ENCODE measurements around the gene ST3GAL4.

The ST3GAL4 gene

GRCh38 chr11:126407101-126407521 is 51.6 kb downstream of the ST3GAL4 start:
- DNase-seq (ENCODE audit: extremely low read depth, low read depth) = no peak
- H3K4me3 ChIP-seq (replicated peaks; ENCODE audit: low read depth, low read length) = no peak overlapping the region
- TF ChIP-seq CTCF (IDR thresholded peaks at IDR 0.05; ENCODE audit: low read depth, low read length, missing control alignments) = no peak

GRCh38 chr11:126407682-126408288 is 52.3 kb downstream of the ST3GAL4 start:
- H3K4me3 ChIP-seq (replicated peaks; ENCODE audit: low read depth, low read length) = no peak overlapping the region
- no peak for TF ChIP-seq CTCF (IDR thresholded peaks at IDR 0.05; ENCODE audit: low read depth, low read length, missing control alignments)
- DNase-seq (ENCODE audit: extremely low read depth, low read depth) = no peak

- H3K4me3 ChIP-seq (replicated peaks; ENCODE audit: low read depth, low read length) = no peak overlapping the region
- DNase-seq (ENCODE audit: extremely low read depth, low read depth) = no peak
- no peak for TF ChIP-seq CTCF (IDR thresholded peaks at IDR 0.05; ENCODE audit: low read depth, low read length, missing control alignments)
Observed at GRCh38 chr11:126408496-126408895, 53.0 kb downstream of the ST3GAL4 start.

- no peak for DNase-seq (ENCODE audit: extremely low read depth, low read depth)
- H3K4me3 ChIP-seq (replicated peaks; ENCODE audit: low read depth, low read length) = no peak overlapping the region
- TF ChIP-seq CTCF (IDR thresholded peaks at IDR 0.05; ENCODE audit: low read depth, low read length, missing control alignments) = no peak
Observed at GRCh38 chr11:126408901-126409619, 53.6 kb downstream of the ST3GAL4 start.

GRCh38 chr11:126409620-126409985 is 54.1 kb downstream of the ST3GAL4 start:
- TF ChIP-seq CTCF (IDR thresholded peaks at IDR 0.05; ENCODE audit: low read depth, low read length, missing control alignments) = no peak
- DNase-seq (ENCODE audit: extremely low read depth, low read depth) = no peak
- H3K4me3 ChIP-seq (replicated peaks; ENCODE audit: low read depth, low read length) = no peak overlapping the region

GRCh38 chr11:126410649-126411048 is 55.2 kb downstream of the ST3GAL4 start:
- no peak for DNase-seq (ENCODE audit: extremely low read depth, low read depth)
- no peak for TF ChIP-seq CTCF (IDR thresholded peaks at IDR 0.05; ENCODE audit: low read depth, low read length, missing control alignments)
- H3K4me3 ChIP-seq (replicated peaks; ENCODE audit: low read depth, low read length) = no peak overlapping the region

Measured in HFF-Myc (cell line).